HepG2 (cell line): ENCODE measurements around the gene TMEM107. TPM values are rescaled to one million over a fixed set of nuclear protein-coding genes. Genes with fewer than 3 reads are reported as not detected.
A peak's percentile ranks its signal among the peaks of the same experiment; 100 is the strongest.

ENCODE experiments used
- ADNP ChIP-seq: sonication (generic); formaldehyde crosslinking; IDR thresholded peaks from 2 replicates; pipeline ENCODE4 v1.4.0; 2020; ENCODE audit warnings: missing genetic modification reagents
- ARID5B ChIP-seq: IDR thresholded peaks from 2 replicates; pipeline ENCODE4 v1.4.0; 2020; ENCODE audit warnings: mild to moderate bottlenecking, missing genetic modification reagents
- DBP ChIP-seq: sonication (generic); formaldehyde crosslinking; IDR thresholded peaks from 2 replicates; pipeline ENCODE4 v1.4.0; 2020; ENCODE audit warnings: missing genetic modification reagents; ENCODE audit errors: not compliant biosample characterization
- GFI1 ChIP-seq: sonication (generic); formaldehyde crosslinking; IDR thresholded peaks from 2 replicates; pipeline ENCODE4 v1.5.0; 2020; ENCODE audit warnings: missing genetic modification reagents, mild to moderate bottlenecking, borderline replicate concordance
- JDP2 ChIP-seq: sonication (generic); formaldehyde crosslinking; IDR thresholded peaks from 2 replicates; pipeline ENCODE4 v1.8.1; 2022; ENCODE audit warnings: missing genetic modification reagents, borderline replicate concordance
- MBD4 ChIP-seq: IDR thresholded peaks from 2 replicates; pipeline ENCODE4 v1.6.1; 2012; ENCODE audit warnings: low read length, inconsistent platforms, borderline replicate concordance
- MED1 ChIP-seq: sonication (generic); formaldehyde crosslinking; IDR thresholded peaks from 2 replicates; pipeline ENCODE4 v1.4.0; 2020; ENCODE audit warnings: missing genetic modification reagents
- MTF1 ChIP-seq: sonication (generic); formaldehyde crosslinking; IDR thresholded peaks from 2 replicates; pipeline ENCODE4 v1.5.0; 2020; ENCODE audit warnings: missing genetic modification reagents
- MXI1 ChIP-seq: IDR thresholded peaks from 3 replicates; pipeline ENCODE4 v1.6.1; 2012; ENCODE audit warnings: low read depth, low read length, inconsistent platforms, borderline replicate concordance
- MYPOP ChIP-seq: sonication (generic); formaldehyde crosslinking; IDR thresholded peaks from 2 replicates; pipeline ENCODE4 v1.8.1; 2023; ENCODE audit warnings: mild to moderate bottlenecking, moderate library complexity, missing genetic modification reagents
- PHF20 ChIP-seq: sonication (generic); formaldehyde crosslinking; IDR thresholded peaks from 2 replicates; pipeline ENCODE4 v1.5.0; 2020; ENCODE audit warnings: mild to moderate bottlenecking, missing genetic modification reagents
- SCMH1 ChIP-seq: sonication (generic); formaldehyde crosslinking; IDR thresholded peaks from 2 replicates; pipeline ENCODE4 v1.9.0; 2021; ENCODE audit warnings: missing genetic modification reagents, mild to moderate bottlenecking, borderline replicate concordance
- SIX1 ChIP-seq: sonication (generic); formaldehyde crosslinking; IDR thresholded peaks from 2 replicates; pipeline ENCODE4 v1.4.0; 2020; ENCODE audit warnings: missing genetic modification reagents, borderline replicate concordance
- TEF ChIP-seq: sonication (generic); formaldehyde crosslinking; IDR thresholded peaks from 2 replicates; pipeline ENCODE4 v1.5.0; 2020; ENCODE audit warnings: missing genetic modification reagents
- THAP7 ChIP-seq: sonication (generic); formaldehyde crosslinking; IDR thresholded peaks from 2 replicates; pipeline ENCODE4 v1.8.1; 2023; ENCODE audit warnings: mild to moderate bottlenecking, missing genetic modification reagents
- YEATS4 ChIP-seq: sonication (generic); formaldehyde crosslinking; IDR thresholded peaks from 2 replicates; pipeline ENCODE4 v1.4.0; 2020; ENCODE audit warnings: missing genetic modification reagents, borderline replicate concordance
- ZNF639 ChIP-seq: conservative IDR thresholded peaks from 2 replicates; pipeline ENCODE4 v1.6.1; 2018; ENCODE audit warnings: missing genetic modification reagents
- ZNF746 ChIP-seq: sonication (generic); formaldehyde crosslinking; IDR thresholded peaks from 2 replicates; pipeline ENCODE4 v1.8.0; 2022; ENCODE audit warnings: mild to moderate bottlenecking, missing genetic modification reagents
- ZNF75D ChIP-seq: sonication (generic); formaldehyde crosslinking; IDR thresholded peaks from 2 replicates; pipeline ENCODE4 v1.8.1; 2023; ENCODE audit warnings: missing genetic modification reagents, mild to moderate bottlenecking, borderline replicate concordance
- ZSCAN25 ChIP-seq: sonication (generic); formaldehyde crosslinking; IDR thresholded peaks from 2 replicates; pipeline ENCODE4 v1.8.0; 2022; ENCODE audit warnings: mild to moderate bottlenecking, missing genetic modification reagents
- polyA plus RNA-seq, 8 experiments: library from polyadenylated mRNA; depleted of rRNA in 3 of 8; stranded (reverse) in 7 of 8; unstranded in 1 of 8; fragments of >200 nt; fragmentation: Illumina TruSeq in 4 of 8; extraction: Trizol in 4 of 8; gene quantifications; 2 replicates each; pipeline versions ENCODE4 v1.2.1 to v1.2.3, GENCODE V29; 2011 to 2016; ENCODE audit warnings: low read depth in 4 of 8, missing spikeins in 1 of 8, mixed read lengths in 1 of 8; ENCODE audit not compliant: insufficient read depth in 1 of 8
- total RNA-seq, 5 experiments: library from RNA; depleted of rRNA; stranded (reverse); fragments of >200 nt; fragmentation: Illumina TruSeq; extraction: Trizol; gene quantifications; 2 replicates each; pipeline ENCODE4 v1.2.3, GENCODE V29; 2016; ENCODE audit warnings: low read depth in 1 of 5

The TMEM107 gene
- total and polyA plus RNA-seq, 2 of the 13 experiments (the other 11 are each of a cell fraction or from before 2014, with no cell fraction given) = 7.2 to 15.3 TPM

- 0 out of 2 replicates have a peak, but pooled peaks have one; percentile 62 for TF ChIP-seq PHF20
- no peak for TF ChIP-seq MXI1
- peak; percentile 85; the same call in 1 of the 2 replicates for TF ChIP-seq YEATS4
- TF ChIP-seq SCMH1 (CRISPR knock-in tag) = no peak
- TF ChIP-seq ZNF75D (CRISPR knock-in tag) = no peak
- TF ChIP-seq ADNP (CRISPR knock-in tag) = 0 out of 2 replicates have a peak, but pooled peaks have one; percentile 21
- TF ChIP-seq MBD4 = 0 out of 2 replicates have a peak, but pooled peaks have one; percentile 3
- no peak for TF ChIP-seq DBP (CRISPR knock-in tag)
- TF ChIP-seq ARID5B (CRISPR knock-in tag) = peak; percentile 60; the same call in 1 of the 2 replicates
- TF ChIP-seq SIX1 (CRISPR knock-in tag) = no peak
- TF ChIP-seq TEF = no peak
- peak; percentile 83; the same call in 1 of the 2 replicates for TF ChIP-seq GFI1 (CRISPR knock-in tag)
- TF ChIP-seq ZNF639 (CRISPR knock-in tag) = 0 out of 2 replicates have a peak, but pooled peaks have one; percentile 26
- TF ChIP-seq ZNF746 (CRISPR knock-in tag) = no peak
- no peak; the same call in 1 of the 2 replicates for TF ChIP-seq MED1
- TF ChIP-seq ZSCAN25 (CRISPR knock-in tag) = no peak
- TF ChIP-seq THAP7 (CRISPR knock-in tag) = no peak
- no peak for TF ChIP-seq JDP2 (CRISPR knock-in tag)
- peak; percentile 17; the same call in 1 of the 2 replicates for TF ChIP-seq MYPOP
- TF ChIP-seq MTF1 (CRISPR knock-in tag) = no peak
Observed at GRCh38 chr17:8222630-8223355, 46.6 kb upstream of the TMEM107 start (continued).
